Heart left ventricle (tissue), 13 donors: ENCODE results near the gene ZBTB5.

Experiments used
- POLR2A ChIP-seq, 2 donors: fragments of 450-650 bp; IDR thresholded peaks; one replicate each; pipeline ENCODE4 v1.6.1; 2017; ENCODE audit warnings: antibody characterized with exemption in 2 of 2, mild to moderate bottlenecking in 2 of 2, moderate library complexity in 2 of 2
- TF ChIP-seq, protein P1 (sequence below), 12 donors: fragments of 200-600 bp; sonication (generic) in 4 of 12; IDR thresholded peaks; one replicate each; pipeline versions ENCODE4 v1.5.0 to v1.8.0; 2018 to 2022; ENCODE audit warnings: antibody characterized with exemption in 12 of 12, mild to moderate bottlenecking in 5 of 12
- donor health status: ischemic (EF 13 %, LVEDD 7.1; RV severe dilation, severe dysfunction).
- donor health status: DM: no; HTN: yes; CAD: no.
- donor health status: DM: no; HTN: no; CAD: no.
- donor health status: ischemic (EF 25% LVEDD 6.9; RV normal size, moderate dysfunction).
- donor health status: ischemic (EF 25% LVEDD 5.7; RV mildly dilated, moderate dysfunction).
- donor health status: ischemic (EF 35%, LVEDD 5.7; RV mildly dilated, moderate dysfunction).
- donor health status: nonischemic (EF 11% LVEDD 7.7; RV severe dilation, severe dysfunction).
- donor health status: DM: yes; HTN: yes; CAD: no.
- donor health status: PGD.
- donor health status: ischemic (EF 29% LVEDD 5.4; RV normal size, mild dysfunction).
- donor health status: nonischemic (EF 23%, LVEDD 6.1; RV moderate dilation, normal function).

DNA sequence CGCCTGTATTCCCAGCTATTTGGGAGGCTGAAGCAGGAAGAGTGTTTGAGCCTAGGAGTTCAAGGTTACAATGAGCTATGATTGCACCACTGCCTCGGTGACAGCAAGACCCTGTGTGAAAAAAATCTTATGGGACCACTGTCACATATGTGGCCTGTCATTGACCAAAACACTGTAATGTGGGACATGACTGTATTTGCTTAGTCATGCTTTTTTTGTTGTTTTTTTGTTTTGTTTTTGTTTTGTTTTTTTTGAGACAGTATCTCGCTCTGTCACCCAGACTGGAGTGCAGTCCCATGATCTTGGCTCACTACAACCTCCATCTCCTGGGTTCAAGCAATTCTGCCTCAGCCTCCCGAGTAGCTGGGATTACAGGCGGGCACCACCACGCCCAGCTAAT is 34.0 kb upstream of the ZBTB5 start:
- TF ChIP-seq, protein P1, sequence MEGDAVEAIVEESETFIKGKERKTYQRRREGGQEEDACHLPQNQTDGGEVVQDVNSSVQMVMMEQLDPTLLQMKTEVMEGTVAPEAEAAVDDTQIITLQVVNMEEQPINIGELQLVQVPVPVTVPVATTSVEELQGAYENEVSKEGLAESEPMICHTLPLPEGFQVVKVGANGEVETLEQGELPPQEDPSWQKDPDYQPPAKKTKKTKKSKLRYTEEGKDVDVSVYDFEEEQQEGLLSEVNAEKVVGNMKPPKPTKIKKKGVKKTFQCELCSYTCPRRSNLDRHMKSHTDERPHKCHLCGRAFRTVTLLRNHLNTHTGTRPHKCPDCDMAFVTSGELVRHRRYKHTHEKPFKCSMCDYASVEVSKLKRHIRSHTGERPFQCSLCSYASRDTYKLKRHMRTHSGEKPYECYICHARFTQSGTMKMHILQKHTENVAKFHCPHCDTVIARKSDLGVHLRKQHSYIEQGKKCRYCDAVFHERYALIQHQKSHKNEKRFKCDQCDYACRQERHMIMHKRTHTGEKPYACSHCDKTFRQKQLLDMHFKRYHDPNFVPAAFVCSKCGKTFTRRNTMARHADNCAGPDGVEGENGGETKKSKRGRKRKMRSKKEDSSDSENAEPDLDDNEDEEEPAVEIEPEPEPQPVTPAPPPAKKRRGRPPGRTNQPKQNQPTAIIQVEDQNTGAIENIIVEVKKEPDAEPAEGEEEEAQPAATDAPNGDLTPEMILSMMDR (IDR thresholded peaks at IDR 0.05): no peak
- TF ChIP-seq POLR2A (IDR thresholded peaks at IDR 0.05): no peak
